ENCODE data around the gene C10orf53. TPM values are rescaled to one million over a fixed set of nuclear protein-coding genes. Genes with fewer than 3 reads are reported as not detected.

The C10orf53 gene
- total RNA-seq, 1 experiment from 2014 or later, result not detected

DNA sequence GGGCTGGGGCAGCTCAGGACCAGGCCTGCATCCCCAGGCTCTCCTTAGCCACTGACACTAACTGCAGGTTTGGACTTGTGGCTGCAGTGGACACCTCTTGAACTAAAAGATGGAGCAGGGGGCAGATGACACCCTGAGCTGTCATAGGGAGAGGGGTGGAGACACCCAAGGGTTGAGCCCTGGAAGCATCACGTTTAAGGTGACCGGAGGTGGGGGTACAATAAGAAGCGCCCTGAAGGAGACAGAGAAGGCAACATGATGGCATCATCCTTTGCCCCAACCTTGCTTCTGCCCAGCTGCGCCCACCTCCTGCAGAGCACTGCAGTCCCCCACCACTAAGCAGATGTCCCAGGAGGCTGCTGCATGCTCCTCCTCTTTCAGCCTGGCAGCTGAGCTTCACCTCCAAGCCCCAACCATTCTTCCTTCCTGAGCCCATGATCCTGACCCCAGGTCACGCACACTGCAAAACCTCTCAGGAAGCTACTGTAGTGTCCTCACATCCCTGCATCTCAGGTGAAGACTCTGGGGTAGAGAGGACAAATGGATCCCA, 57.2 kb downstream of the C10orf53 start:
- no peak for ATAC-seq
- in situ Hi-C loops (cut with HindIII; ENCODE audit: low pct_unique_long_range_greater_than_20kb, low sequenced_read_pairs), result no loop called here
- no TSS peak for BruUV-seq (replicated peaks)

DNA sequence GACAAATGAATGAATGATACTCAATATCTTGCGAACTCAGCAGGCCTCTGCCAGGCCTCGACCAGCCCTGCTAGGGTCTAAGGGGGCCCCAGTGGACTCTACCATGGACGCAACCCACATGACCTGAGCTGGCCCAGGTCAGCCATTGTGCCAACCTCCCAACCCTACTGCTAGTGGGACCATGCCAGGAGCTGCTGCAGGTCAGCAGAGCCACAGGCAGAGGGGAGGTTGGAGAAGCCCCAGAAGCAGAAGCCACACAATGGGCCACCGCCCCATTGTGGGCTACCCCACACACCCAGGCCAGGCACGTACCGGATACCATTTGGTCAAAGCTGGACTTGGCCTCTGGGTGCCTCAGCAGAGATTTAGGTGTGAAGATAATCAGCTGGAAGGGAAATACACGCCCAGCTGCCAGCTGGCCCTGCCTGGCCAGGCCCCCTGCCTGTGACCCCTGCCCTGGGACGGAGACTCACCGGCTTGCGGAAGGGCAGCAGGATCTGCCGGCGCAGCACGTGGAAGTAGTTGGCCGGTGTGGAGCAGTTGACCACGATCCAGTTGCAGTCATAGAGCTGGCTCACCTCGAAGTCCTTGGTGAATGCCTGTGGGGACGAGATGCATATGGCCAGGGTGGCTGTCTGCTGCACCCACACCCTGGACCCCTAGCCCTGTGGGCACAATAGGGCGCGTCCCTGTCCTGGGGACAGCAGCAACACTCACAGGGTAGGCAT, 58.2 kb downstream of the C10orf53 start:
- ChIA-PET CTCF (no interaction called here), POLR2A (no interaction called here)
- H3K4me1 ChIP-seq (ENCODE audit: control insufficient read depth, insufficient read depth, low read length), result peaks cover 12% of the 10 kb centered on the region
- ATAC-seq (no peak), DNase-seq (ENCODE audit: low read depth, low spot score) (no peak)
- TF ChIP-seq, protein P1, sequence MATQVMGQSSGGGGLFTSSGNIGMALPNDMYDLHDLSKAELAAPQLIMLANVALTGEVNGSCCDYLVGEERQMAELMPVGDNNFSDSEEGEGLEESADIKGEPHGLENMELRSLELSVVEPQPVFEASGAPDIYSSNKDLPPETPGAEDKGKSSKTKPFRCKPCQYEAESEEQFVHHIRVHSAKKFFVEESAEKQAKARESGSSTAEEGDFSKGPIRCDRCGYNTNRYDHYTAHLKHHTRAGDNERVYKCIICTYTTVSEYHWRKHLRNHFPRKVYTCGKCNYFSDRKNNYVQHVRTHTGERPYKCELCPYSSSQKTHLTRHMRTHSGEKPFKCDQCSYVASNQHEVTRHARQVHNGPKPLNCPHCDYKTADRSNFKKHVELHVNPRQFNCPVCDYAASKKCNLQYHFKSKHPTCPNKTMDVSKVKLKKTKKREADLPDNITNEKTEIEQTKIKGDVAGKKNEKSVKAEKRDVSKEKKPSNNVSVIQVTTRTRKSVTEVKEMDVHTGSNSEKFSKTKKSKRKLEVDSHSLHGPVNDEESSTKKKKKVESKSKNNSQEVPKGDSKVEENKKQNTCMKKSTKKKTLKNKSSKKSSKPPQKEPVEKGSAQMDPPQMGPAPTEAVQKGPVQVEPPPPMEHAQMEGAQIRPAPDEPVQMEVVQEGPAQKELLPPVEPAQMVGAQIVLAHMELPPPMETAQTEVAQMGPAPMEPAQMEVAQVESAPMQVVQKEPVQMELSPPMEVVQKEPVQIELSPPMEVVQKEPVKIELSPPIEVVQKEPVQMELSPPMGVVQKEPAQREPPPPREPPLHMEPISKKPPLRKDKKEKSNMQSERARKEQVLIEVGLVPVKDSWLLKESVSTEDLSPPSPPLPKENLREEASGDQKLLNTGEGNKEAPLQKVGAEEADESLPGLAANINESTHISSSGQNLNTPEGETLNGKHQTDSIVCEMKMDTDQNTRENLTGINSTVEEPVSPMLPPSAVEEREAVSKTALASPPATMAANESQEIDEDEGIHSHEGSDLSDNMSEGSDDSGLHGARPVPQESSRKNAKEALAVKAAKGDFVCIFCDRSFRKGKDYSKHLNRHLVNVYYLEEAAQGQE (IDR thresholded peaks at IDR 0.05; ENCODE audit: insufficient read depth in 1 of 2, low read depth in 2 of 2, low read length in 1 of 2), result no peak
- TF ChIP-seq POLR2AphosphoS5 (IDR thresholded peaks at IDR 0.05; ENCODE audit: low read depth, low read length) (no peak), SIN3A (IDR thresholded peaks at IDR 0.05; ENCODE audit: borderline replicate concordance, insufficient read depth, low read depth, low read length) (no peak), TCF7L2 (IDR thresholded peaks at IDR 0.05; ENCODE audit: low read depth, low read length) (no peak)
- TF ChIP-seq, protein P2, sequence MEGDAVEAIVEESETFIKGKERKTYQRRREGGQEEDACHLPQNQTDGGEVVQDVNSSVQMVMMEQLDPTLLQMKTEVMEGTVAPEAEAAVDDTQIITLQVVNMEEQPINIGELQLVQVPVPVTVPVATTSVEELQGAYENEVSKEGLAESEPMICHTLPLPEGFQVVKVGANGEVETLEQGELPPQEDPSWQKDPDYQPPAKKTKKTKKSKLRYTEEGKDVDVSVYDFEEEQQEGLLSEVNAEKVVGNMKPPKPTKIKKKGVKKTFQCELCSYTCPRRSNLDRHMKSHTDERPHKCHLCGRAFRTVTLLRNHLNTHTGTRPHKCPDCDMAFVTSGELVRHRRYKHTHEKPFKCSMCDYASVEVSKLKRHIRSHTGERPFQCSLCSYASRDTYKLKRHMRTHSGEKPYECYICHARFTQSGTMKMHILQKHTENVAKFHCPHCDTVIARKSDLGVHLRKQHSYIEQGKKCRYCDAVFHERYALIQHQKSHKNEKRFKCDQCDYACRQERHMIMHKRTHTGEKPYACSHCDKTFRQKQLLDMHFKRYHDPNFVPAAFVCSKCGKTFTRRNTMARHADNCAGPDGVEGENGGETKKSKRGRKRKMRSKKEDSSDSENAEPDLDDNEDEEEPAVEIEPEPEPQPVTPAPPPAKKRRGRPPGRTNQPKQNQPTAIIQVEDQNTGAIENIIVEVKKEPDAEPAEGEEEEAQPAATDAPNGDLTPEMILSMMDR (IDR thresholded peaks at IDR 0.05), result no peak
- no peak overlapping the region for H3K4me3 ChIP-seq (ENCODE audit: low read depth in 2 of 2, low read length in 2 of 2)
- no peaks in the 10 kb centered on the region for H3K27me3 ChIP-seq (ENCODE audit: control insufficient read depth, insufficient read depth, low read length)
- H3K9me3 ChIP-seq (ENCODE audit: control insufficient read depth, insufficient read depth, low read depth, low read length), result no peaks in the 10 kb centered on the region
- no peaks in the 10 kb centered on the region for H3K36me3 ChIP-seq (ENCODE audit: control insufficient read depth, insufficient read depth, low read length)
- in situ Hi-C loops (cut with HindIII; ENCODE audit: low pct_unique_long_range_greater_than_20kb, low sequenced_read_pairs), result no loop called here
- intact Hi-C loops (cut with micrococcal nuclease; ENCODE audit: unreplicated experiment), result no loop called here
- no TSS peak for BruUV-seq (replicated peaks)
- no peak overlapping the region for H3K27ac ChIP-seq (ENCODE audit: low read length)

More for the DNA sequence above, 57.2 kb downstream of the C10orf53 start:
- H3K27me3 ChIP-seq (ENCODE audit: control insufficient read depth, insufficient read depth, low read length), result no peaks in the 10 kb centered on the region
- no peak for DNase-seq (ENCODE audit: low read depth, low spot score)
- peaks cover 12% of the 10 kb centered on the region for H3K4me1 ChIP-seq (ENCODE audit: control insufficient read depth, insufficient read depth, low read length)
- no peak overlapping the region for H3K4me3 ChIP-seq (ENCODE audit: low read depth in 2 of 2, low read length in 2 of 2)
- CTCF ChIA-PET, result no interaction called here
- no peaks in the 10 kb centered on the region for H3K9me3 ChIP-seq (ENCODE audit: control insufficient read depth, insufficient read depth, low read depth, low read length)
- TF ChIP-seq, protein P1 (IDR thresholded peaks at IDR 0.05; ENCODE audit: insufficient read depth in 1 of 2, low read depth in 2 of 2, low read length in 1 of 2), result no peak
- TF ChIP-seq SIN3A (IDR thresholded peaks at IDR 0.05; ENCODE audit: borderline replicate concordance, insufficient read depth, low read depth, low read length) (no peak), TCF7L2 (IDR thresholded peaks at IDR 0.05; ENCODE audit: low read depth, low read length) (no peak), POLR2AphosphoS5 (IDR thresholded peaks at IDR 0.05; ENCODE audit: low read depth, low read length) (no peak)
- TF ChIP-seq, protein P2 (IDR thresholded peaks at IDR 0.05), result no peak
- POLR2A ChIA-PET, result no interaction called here
- H3K36me3 ChIP-seq (ENCODE audit: control insufficient read depth, insufficient read depth, low read length), result no peaks in the 10 kb centered on the region
- no peak overlapping the region for H3K27ac ChIP-seq (ENCODE audit: low read length)
- intact Hi-C loops (cut with micrococcal nuclease; ENCODE audit: unreplicated experiment), result no loop called here

Measured in Panc1 (cell line).